GM19463 (cell line): ENCODE measurements around the gene CACNG6.
"Not testable (repeated sequence)": the region's sequence is repeated elsewhere in the genome, so short reads cannot be mapped to it uniquely, and the experiment has no call there.

ENCODE experiments used
- ATAC-seq: cut with Tn5 transposase; IDR thresholded peaks from one replicate; pipeline ENCODE4 v1.9.1; 2021; ENCODE audit warnings: mild to moderate bottlenecking, moderate library complexity; ENCODE audit not compliant: unreplicated experiment

Gene CACNG6

GRCh38 chr19:53999694-54000093 lies 8.3 kb downstream of the CACNG6 start:
- no peak for ATAC-seq

GRCh38 chr19:54001496-54001895 lies 10.1 kb downstream of the CACNG6 start:
- no peak for ATAC-seq

GRCh38 chr19:54002495-54003315 lies 11.3 kb downstream of the CACNG6 start:
- no peak for ATAC-seq

DNA sequence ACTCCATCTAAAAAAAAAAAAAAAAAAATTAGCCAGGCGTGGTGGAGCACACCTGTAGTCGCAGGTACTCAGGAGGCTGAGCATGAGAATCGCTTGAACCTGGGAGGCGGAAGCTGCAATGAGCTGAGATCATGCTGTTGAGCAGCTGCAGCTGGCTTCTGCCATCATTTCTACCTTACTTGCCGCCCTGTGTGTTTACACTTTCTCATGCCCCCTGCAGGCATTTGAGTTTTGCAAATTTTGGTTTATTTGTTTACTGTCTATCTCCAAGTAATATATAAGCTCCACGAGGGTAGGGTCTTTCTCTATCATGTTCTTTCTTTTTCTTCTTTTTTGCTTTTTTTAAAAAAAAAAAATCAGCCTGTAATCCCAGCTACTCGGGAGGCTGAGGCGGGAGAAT lies 18.0 kb downstream of the CACNG6 start:
- no peak for ATAC-seq

DNA sequence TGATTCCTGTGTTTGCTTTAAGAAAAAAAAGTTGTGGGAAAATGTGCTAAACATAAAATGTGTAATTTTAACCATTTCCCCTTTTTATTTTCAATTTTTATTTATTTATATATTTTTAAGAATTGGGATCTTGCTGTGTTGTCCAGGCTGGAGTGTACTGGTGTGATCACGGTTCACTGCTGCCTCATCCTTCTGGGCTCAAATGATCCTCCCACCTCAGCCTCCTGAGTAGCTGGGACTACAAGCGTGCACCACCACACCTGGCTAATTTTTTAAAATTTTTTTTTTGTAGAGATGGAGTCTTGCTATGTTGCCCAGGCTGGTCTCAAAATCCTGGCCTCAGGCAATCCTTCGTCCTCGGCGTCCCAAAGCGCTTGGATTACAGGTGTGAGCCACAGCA lies 19.0 kb downstream of the CACNG6 start:
- ATAC-seq, result no peak

GRCh38 chr19:54011507-54012211 lies 20.2 kb downstream of the CACNG6 start:
- ATAC-seq, result no peak

DNA sequence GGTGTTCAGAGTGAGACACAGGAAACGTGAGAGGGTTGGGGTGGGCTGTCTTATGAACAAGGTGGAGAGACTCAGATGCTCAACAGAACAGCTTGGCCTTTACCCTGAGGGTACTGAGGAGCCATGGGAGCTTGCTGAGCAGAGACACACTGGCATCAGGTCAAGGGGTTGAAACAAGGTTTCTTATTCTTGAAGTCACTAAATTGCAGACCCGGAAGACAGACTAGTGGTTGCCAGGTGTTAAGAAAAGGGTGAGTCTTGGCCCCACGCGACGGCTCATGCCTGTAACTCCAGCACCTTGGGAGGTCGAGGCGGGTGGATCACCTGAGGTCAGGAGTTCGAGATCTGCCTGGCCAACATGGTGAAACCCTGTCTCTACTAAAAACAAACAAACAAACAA lies 22.4 kb downstream of the CACNG6 start:
- no peak for ATAC-seq

- no peak for ATAC-seq
Measured at GRCh38 chr19:54014920-54015560, 23.6 kb downstream of the CACNG6 start.

DNA sequence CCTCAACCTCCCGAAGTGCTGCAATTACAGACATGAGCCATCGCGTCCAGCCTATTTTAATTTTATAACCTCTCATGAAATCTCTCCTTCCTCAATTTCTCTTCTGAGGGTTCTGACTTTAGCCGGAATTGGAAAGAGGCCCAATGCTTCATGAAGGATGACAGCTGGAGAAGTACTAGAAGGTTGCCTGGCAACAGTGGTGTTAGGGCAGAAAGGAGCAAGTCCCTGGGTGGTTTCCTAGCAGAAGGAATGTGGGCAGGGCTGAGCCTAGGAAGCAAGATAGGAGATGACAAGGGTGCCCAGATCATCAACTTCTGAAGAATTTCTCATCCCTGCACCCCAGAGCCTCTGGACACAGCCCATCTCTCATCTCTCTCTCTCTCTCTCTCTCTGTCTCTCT lies 25.8 kb downstream of the CACNG6 start:
- no peak for ATAC-seq

- ATAC-seq, result no peak
Measured at GRCh38 chr19:54021363-54021762, 29.9 kb downstream of the CACNG6 start.

- no peak for ATAC-seq
Measured at GRCh38 chr19:54021932-54022331, 30.5 kb downstream of the CACNG6 start.

DNA sequence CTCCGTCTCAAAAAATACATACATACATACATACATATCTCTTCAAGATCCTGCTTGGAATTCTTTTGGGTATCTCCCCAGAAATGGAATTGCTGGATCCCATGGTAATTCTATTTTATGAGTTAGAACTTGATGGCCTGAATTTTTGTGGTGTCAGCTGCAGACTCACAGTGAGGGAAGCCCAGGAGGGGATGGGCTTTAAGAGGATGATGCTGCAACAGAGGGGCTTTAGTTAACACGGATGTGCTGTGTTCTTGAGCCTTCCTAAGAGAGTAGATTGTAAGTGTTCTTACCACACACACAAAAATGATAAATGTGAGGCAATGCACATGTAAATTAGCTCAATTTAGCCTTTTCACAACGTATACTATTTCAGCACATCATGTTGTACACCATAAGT lies 31.8 kb downstream of the CACNG6 start:
- no peak for ATAC-seq

DNA sequence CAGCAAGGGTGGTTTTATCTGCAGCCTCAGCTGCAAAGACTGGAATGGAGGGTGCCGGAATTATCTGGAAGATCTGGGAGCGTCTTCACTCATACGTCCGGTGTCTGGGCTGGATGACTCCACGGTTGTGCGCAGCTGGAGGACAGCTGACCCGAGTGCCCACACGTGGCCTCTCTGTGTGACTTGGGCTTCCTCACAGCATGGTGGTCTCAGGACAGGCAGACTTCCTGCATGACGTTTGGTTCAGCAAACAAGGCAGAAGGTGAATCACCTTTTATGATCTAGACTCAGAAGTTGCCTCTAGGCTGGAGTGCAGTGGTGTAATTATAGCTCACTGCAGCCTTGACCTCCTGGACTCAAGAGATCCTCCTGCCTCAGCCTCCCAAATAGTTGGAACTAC lies 33.2 kb downstream of the CACNG6 start:
- no peak for ATAC-seq

DNA sequence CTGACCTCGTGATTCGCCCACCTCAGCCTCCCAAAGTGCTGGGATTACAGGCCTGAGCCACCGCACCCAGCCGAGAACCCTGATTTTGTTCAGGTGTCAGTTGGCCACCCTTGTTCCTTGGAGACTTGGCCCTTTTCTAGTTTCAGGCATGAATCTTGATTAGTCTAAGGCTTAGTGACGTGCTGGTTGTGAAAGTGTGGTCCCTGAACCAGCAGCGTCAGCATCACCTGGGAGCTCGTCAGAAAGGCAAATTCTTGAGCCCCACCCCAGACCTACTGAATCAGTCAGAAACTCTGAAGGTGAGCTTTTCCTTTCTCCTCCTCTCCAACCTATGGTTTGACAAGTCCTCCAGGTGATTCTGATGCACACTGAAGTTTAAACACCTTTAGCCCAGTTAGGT lies 35.2 kb downstream of the CACNG6 start:
- no peak for ATAC-seq

DNA sequence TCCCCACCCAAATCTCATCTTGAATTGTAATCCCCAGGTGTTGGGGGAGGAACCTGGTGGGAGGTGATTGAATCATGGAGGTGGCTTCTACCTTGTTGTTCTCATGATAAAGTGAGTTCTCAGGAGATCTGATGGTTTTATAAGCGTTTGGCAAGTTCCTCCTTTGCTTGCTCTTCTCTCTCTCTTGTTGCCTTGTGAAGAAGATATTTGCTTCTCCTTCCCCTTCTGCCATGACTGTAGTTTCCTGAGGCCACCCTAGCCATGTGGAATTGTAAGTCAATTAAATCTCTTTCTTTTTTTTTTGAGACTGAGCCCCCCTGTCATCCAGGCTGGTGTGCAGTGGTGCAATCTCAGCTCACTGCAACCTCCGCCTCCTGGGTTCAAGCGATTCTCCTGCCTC lies 37.9 kb downstream of the CACNG6 start:
- no peak for ATAC-seq

GRCh38 chr19:54029930-54030490 lies 38.6 kb downstream of the CACNG6 start:
- ATAC-seq, result no peak

DNA sequence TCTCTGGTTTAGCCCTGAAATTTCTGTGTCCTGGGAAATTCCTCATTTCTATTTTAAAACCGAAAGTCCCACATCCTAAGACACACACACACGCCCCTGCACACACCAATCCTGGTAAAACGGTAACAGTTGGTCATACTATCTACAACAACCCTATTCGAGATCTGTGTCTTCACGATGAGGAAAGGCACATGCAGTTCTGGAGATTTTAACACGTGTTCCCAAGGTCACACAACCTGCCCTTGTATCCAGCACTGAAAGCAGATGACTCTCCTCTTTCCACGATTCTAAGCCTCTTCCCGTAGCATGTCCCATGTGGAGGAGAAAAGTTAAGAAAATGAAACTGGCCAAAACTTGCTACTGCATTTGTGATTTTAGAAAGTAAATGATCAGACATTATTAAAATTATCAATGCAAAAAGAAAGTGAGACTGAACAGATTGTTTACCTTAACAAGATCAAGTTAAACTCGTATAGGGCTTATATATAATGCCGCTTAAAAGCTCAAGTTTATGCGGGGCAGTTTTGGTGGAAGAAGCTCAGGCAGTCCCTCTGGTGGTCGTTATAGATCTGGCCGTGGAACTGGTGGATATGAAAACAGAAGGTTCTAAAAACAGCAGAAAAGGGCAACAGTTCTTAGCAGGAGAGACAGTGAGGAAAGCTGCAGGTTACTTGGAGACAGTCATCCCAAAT lies 39.6 kb downstream of the CACNG6 start:
- no peak for ATAC-seq

- no peak for ATAC-seq
Measured at GRCh38 chr19:54035215-54036178, 44.1 kb downstream of the CACNG6 start.

- ATAC-seq, result not testable (repeated sequence)
Measured at GRCh38 chr19:54036542-54036941, 45.1 kb downstream of the CACNG6 start.

- ATAC-seq, result no peak
Measured at GRCh38 chr19:54040003-54040402, 48.6 kb downstream of the CACNG6 start.
